ENCODE results near the gene MAP1A.
A peak's percentile ranks its signal among the peaks of the same experiment; 100 is the strongest.

The MAP1A gene

DNA sequence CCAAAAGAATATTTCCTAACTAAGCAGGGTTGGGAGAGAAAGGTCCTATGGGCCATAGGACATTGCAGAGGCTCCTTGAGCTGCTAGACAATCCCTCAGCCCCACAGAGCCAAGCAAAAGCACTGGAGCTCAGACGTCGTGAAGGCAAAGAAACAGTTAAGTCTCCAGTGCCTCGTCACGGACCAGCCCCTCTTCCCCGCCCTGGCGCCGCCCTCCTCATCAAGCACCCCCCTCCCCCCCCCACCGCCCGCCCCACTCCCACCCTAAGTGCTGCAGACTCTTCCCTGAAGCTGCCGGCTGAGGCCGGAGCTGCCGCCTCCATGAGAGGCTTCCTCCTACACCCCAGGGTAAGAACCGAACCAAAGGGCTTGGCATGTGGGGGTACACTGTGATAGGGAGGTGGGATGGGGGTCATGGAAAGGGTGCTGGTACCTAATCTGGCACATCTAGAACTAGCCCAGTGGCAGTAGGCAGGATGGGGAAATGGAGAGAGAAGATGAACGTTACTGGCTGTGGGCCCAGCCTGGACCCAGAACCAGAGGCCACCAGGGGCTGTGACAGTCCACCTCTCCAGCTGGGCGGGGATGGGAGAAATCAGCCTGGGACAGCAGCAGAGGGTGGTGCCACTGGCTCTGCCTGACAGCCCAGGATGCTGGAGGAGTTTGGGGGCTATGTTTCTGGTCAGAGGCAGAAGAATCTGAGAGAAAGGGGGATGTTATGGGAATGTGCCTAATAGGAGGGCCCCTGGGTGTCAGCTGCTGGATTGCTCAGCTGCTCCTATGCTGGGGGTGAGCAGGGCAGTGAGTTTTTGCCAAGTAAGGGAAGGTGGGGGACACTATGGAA lies at the start of gene MAP1A:
TSS of gene MAP1A (plus strand) at position 255 of the 843 bp plus-strand sequence. CDS start 3,866 bp downstream, outside the sequence.
- no peak within 1 kb of the TSS for H3K4me3 ChIP-seq (ENCODE audit: low read depth, low read length)
- no peak for DNase-seq (ENCODE audit: low read depth)
- TF ChIP-seq MYC (IDR thresholded peaks at IDR 0.05; ENCODE audit: low read depth, low read length) (no peak), POLR2A (IDR thresholded peaks at IDR 0.05; ENCODE audit: extremely low read depth, insufficient read length) (no peak)
- TF ChIP-seq, protein P1, sequence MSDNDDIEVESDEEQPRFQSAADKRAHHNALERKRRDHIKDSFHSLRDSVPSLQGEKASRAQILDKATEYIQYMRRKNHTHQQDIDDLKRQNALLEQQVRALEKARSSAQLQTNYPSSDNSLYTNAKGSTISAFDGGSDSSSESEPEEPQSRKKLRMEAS (IDR thresholded peaks at IDR 0.05; ENCODE audit: low read depth, low read length) = no peak
- TF ChIP-seq, protein P2, sequence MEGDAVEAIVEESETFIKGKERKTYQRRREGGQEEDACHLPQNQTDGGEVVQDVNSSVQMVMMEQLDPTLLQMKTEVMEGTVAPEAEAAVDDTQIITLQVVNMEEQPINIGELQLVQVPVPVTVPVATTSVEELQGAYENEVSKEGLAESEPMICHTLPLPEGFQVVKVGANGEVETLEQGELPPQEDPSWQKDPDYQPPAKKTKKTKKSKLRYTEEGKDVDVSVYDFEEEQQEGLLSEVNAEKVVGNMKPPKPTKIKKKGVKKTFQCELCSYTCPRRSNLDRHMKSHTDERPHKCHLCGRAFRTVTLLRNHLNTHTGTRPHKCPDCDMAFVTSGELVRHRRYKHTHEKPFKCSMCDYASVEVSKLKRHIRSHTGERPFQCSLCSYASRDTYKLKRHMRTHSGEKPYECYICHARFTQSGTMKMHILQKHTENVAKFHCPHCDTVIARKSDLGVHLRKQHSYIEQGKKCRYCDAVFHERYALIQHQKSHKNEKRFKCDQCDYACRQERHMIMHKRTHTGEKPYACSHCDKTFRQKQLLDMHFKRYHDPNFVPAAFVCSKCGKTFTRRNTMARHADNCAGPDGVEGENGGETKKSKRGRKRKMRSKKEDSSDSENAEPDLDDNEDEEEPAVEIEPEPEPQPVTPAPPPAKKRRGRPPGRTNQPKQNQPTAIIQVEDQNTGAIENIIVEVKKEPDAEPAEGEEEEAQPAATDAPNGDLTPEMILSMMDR (IDR thresholded peaks at IDR 0.05; ENCODE audit: low read depth, low read length) = no peak

DNA sequence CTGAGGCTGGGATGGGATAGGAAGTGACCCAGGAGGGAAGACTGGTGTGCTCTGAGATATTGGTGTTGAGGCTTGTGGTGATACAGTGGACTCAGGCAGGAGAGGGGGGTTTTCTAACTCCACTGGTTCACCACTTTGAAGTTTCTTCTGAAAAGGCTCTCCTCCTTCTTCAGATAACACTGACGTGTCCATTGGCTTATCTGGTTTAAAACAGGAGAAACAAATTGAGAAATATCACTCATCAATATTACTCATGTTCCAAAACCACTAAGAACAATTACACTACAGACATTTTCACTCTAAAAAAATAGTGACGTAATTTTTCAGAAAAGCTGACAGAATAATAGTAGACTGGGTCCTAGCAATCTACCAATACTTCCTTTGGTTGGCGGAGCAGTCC lies 47.5 kb upstream of the MAP1A start:
- no peak for TF ChIP-seq MYC (IDR thresholded peaks at IDR 0.05; ENCODE audit: low read depth, low read length)
- no peak for TF ChIP-seq POLR2A (IDR thresholded peaks at IDR 0.05; ENCODE audit: extremely low read depth, insufficient read length)
- TF ChIP-seq, protein P2 (IDR thresholded peaks at IDR 0.05; ENCODE audit: low read depth, low read length) = no peak
- TF ChIP-seq, protein P1 (IDR thresholded peaks at IDR 0.05; ENCODE audit: low read depth, low read length) = no peak
- peak; percentile 21 for DNase-seq (ENCODE audit: low read depth)

DNA sequence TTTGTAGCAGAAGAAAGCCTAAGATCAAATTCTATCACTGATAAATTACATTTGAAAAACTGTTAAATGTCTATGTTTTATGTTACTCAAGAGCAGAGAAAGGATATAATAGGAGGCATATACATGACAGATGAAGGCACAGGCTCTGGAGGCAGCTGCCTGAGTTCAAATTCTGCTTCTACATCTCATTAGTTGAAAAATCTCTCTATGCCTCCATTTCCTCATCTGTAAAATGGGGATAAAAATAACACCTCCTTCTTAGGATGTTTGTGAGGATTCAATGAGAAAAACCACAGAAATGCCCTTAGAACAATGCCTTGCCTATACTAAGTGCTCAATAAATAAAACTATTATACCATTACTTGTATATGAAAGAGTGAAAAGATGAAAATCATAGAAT lies 45.4 kb upstream of the MAP1A start:
- DNase-seq (ENCODE audit: low read depth) = no peak
- TF ChIP-seq POLR2A (IDR thresholded peaks at IDR 0.05; ENCODE audit: extremely low read depth, insufficient read length) (no peak), MYC (IDR thresholded peaks at IDR 0.05; ENCODE audit: low read depth, low read length) (no peak)
- TF ChIP-seq, protein P1 (IDR thresholded peaks at IDR 0.05; ENCODE audit: low read depth, low read length) = no peak
- TF ChIP-seq, protein P2 (IDR thresholded peaks at IDR 0.05; ENCODE audit: low read depth, low read length) = no peak
- H3K4me3 ChIP-seq (ENCODE audit: low read depth, low read length) = no peak overlapping the region

More for the DNA sequence above, 47.5 kb upstream of the MAP1A start:
- H3K4me3 ChIP-seq (ENCODE audit: low read depth, low read length) = no peak overlapping the region

DNA sequence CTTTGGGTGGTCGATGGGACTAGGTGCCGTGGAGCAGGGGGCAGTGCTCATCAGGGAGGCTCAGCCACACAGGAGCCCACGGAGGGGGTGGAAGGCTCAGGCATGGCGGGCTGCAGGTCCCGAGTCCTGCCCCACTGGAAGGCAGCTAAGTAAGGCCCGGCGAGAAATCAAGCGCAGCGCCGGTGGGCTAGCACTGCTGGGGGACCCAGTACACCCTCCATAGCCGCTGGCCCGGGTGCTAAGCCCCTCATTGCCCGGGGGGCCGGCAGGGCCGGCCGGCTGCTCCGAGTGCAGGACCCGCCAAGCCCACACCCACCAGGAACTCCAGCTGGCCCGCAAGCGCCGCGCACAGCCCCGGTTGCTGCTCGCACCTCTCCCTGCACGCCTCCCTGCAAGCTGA lies 43.5 kb upstream of the MAP1A start:
- H3K4me3 ChIP-seq (ENCODE audit: low read depth, low read length) = no peak overlapping the region
- no peak for DNase-seq (ENCODE audit: low read depth)
- TF ChIP-seq, protein P2 (IDR thresholded peaks at IDR 0.05; ENCODE audit: low read depth, low read length) = no peak
- TF ChIP-seq, protein P1 (IDR thresholded peaks at IDR 0.05; ENCODE audit: low read depth, low read length) = no peak
- TF ChIP-seq MYC (IDR thresholded peaks at IDR 0.05; ENCODE audit: low read depth, low read length) = no peak
- TF ChIP-seq POLR2A (IDR thresholded peaks at IDR 0.05; ENCODE audit: extremely low read depth, insufficient read length) = no peak

DNA sequence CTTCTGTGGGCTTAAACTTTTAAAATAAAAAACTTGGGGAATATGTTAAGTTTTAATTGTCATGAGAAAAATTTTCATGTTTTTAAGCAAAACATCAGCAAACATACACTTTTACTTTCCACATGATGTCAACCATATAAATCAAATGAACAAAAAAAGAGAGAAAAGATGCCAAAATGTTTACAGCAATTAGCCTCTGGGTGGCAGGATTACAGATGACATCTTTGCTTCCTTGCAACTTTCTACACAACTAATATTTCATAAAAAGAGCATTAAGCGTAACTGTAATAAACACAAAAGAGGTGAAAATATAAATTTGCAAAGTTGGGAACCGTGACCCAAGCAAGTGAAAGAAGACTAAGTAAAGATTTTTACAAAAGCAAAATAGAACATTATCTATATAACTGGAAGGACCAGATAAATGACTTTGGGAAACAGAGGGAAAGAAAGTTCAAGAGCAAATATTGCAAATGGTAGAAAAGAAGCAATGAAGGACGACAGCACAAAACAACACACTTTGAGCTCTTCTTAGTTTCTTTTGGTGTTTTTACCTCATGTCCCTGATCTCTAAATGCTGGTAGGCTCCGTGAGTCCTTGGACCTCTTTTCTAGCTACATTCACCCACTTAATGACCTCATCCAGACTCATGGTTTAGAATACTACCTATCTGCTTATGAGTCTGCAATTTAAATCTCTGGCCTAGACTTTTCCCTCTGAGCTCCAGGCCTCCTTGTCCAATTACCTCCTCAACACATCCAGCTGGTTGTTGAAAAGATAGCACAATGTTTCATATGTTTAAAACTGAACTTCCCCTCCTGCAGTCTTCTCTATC lies 33.9 kb upstream of the MAP1A start:
- no peak for TF ChIP-seq MYC (IDR thresholded peaks at IDR 0.05; ENCODE audit: low read depth, low read length)
- TF ChIP-seq, protein P2 (IDR thresholded peaks at IDR 0.05; ENCODE audit: low read depth, low read length) = peak; percentile 26
- no peak overlapping the region for H3K4me3 ChIP-seq (ENCODE audit: low read depth, low read length)
- DNase-seq (ENCODE audit: low read depth) = peak; percentile 23
